ENCODE measurements around the gene SMURF1. TPM values are rescaled to one million over a fixed set of nuclear protein-coding genes. Genes with fewer than 3 reads are reported as not detected.

Gene SMURF1
- total and polyA plus RNA-seq, 2 experiments from 2014 or later = 12.4 to 21.7 TPM

DNA sequence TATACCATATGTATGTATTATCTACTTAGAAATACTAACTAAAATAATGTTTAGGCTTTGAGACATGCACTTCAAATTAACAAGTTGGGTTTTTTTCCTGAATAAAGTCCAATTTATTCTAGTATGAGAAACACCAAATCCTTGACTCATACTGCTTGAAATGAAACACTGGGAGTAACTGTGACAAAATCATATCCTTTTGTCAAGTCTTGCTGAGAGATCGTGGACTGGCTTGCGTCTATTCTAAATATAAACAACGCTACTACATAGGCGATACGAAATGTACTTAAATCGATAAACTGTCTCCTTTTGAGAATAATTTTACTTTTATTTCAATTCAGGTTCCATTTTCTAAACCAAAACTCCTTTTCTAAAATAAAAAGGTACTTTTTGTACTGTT, 16.3 kb downstream of the SMURF1 start:
- Histone ChIP-seq H3K9me2 (replicated peaks; ENCODE audit: insufficient read depth) (no peaks in the 10 kb centered on the region), H4K20me1 (ENCODE audit: insufficient read depth, poor library complexity, severe bottlenecking) (peaks cover 68% of the 10 kb centered on the region), H3K36me3 (replicated peaks; ENCODE audit: insufficient read depth, low read depth) (no peaks in the 10 kb centered on the region), H3K4me2 (no peak overlapping the region), H3K27ac (peak overlapping the region; percentile 28), H3K27me3 (no peaks in the 10 kb centered on the region), H3K4me3 (no peak overlapping the region), H3K9me3 (ENCODE audit: low read depth) (no peaks in the 10 kb centered on the region), H2AFZ (no peak overlapping the region), H3K79me2 (peaks cover 100% of the 10 kb centered on the region), H3K4me1 (ENCODE audit: insufficient read depth) (peaks cover 32% of the 10 kb centered on the region)
- TF ChIP-seq EZH2phosphoT487 (IDR thresholded peaks at IDR 0.05; ENCODE audit: low read depth, severe bottlenecking, unreplicated experiment) = no peak
- TF ChIP-seq CTCF (IDR thresholded peaks at IDR 0.05; ENCODE audit: poor library complexity) = no peak
- no peak for TF ChIP-seq EZH2 (IDR thresholded peaks at IDR 0.05; ENCODE audit: borderline replicate concordance)
- no peak for DNase-seq (ENCODE audit: low spot score)
- WGBS (ENCODE audit: low lambda C conversion rate, missing lambda C conversion rate) = 90% methylated on average over 6 of the region's 6 CpGs

DNA sequence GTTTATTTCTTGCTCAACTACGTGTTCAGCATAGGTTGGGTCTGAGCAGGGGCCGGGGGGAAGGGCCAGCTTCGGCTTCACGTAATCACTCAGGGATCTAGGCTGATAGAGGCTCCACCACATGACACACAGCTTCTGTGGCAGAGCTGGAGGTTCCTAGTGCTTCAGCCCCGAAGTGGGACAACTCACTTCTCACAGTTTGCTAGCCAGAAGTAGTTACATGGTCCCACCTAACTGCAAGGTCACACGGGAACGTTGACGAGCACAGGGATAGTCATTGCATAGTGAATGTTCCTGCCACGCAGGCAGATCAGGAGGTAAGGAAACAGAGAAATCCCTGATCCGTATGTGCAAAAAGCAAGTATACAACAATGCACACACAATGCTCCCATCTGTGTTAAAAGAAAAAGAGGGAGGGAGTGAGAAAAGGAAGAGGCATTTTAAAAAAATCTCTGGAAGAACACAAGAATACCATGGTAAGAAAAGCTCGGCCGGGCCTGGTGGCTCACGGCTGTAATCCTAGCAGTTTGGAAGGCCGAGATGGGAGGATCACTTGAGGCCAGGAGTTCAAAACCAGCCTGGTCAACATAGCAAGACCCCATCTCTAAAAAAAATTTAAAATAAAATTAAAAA, 16.9 kb downstream of the SMURF1 start:
- 68% methylated on average over 14 of the region's 14 CpGs for WGBS (ENCODE audit: low lambda C conversion rate, missing lambda C conversion rate)
- H3K27me3 ChIP-seq = no peaks in the 10 kb centered on the region
- no peaks in the 10 kb centered on the region for H3K9me3 ChIP-seq (ENCODE audit: low read depth)
- no peak overlapping the region for H2AFZ ChIP-seq
- H3K27ac ChIP-seq = peak overlapping the region; percentile 28
- no peak overlapping the region for H3K4me3 ChIP-seq
- H3K4me1 ChIP-seq (ENCODE audit: insufficient read depth) = peaks cover 32% of the 10 kb centered on the region
- peaks cover 100% of the 10 kb centered on the region for H3K79me2 ChIP-seq
- no peak overlapping the region for H3K4me2 ChIP-seq
- TF ChIP-seq EZH2phosphoT487 (IDR thresholded peaks at IDR 0.05; ENCODE audit: low read depth, severe bottlenecking, unreplicated experiment) (no peak), CTCF (IDR thresholded peaks at IDR 0.05; ENCODE audit: poor library complexity) (no peak), EZH2 (IDR thresholded peaks at IDR 0.05; ENCODE audit: borderline replicate concordance) (no peak)
- H3K9me2 ChIP-seq (replicated peaks; ENCODE audit: insufficient read depth) = no peaks in the 10 kb centered on the region
- peak; percentile 40 for DNase-seq (ENCODE audit: low spot score)
- no peaks in the 10 kb centered on the region for H3K36me3 ChIP-seq (replicated peaks; ENCODE audit: insufficient read depth, low read depth)
- H4K20me1 ChIP-seq (ENCODE audit: insufficient read depth, poor library complexity, severe bottlenecking) = peaks cover 65% of the 10 kb centered on the region

DNA sequence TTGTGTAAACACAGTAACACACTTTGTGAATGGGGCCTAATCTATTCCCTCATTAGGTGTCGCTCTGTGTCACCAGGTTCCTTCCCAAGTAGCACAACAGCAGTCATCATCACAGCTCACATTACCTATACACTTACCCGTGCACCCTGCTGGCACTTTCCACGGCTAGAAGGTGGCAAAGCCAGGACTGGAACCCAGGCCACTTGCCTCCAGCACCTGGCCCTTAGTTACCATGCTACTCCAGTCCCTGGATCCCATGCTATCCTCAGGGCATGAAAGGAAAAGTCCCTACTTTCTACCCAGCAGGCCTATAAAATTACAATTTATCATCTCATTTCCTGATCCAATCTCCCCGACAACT, 18.4 kb downstream of the SMURF1 start:
- no peaks in the 10 kb centered on the region for H3K27me3 ChIP-seq
- 69% methylated on average over 4 of the region's 4 CpGs for WGBS (ENCODE audit: low lambda C conversion rate, missing lambda C conversion rate)
- no peak overlapping the region for H3K4me3 ChIP-seq
- peaks cover 32% of the 10 kb centered on the region for H3K4me1 ChIP-seq (ENCODE audit: insufficient read depth)
- no peaks in the 10 kb centered on the region for H3K9me3 ChIP-seq (ENCODE audit: low read depth)
- no peak for TF ChIP-seq EZH2phosphoT487 (IDR thresholded peaks at IDR 0.05; ENCODE audit: low read depth, severe bottlenecking, unreplicated experiment)
- no peak for TF ChIP-seq EZH2 (IDR thresholded peaks at IDR 0.05; ENCODE audit: borderline replicate concordance)
- no peak for TF ChIP-seq CTCF (IDR thresholded peaks at IDR 0.05; ENCODE audit: poor library complexity)
- H3K79me2 ChIP-seq = peaks cover 100% of the 10 kb centered on the region
- peaks cover 52% of the 10 kb centered on the region for H4K20me1 ChIP-seq (ENCODE audit: insufficient read depth, poor library complexity, severe bottlenecking)
- H3K36me3 ChIP-seq (replicated peaks; ENCODE audit: insufficient read depth, low read depth) = no peaks in the 10 kb centered on the region
- DNase-seq (ENCODE audit: low spot score) = no peak
- no peak overlapping the region for H2AFZ ChIP-seq
- H3K4me2 ChIP-seq = no peak overlapping the region
- H3K27ac ChIP-seq = peak overlapping the region; percentile 36
- H3K9me2 ChIP-seq (replicated peaks; ENCODE audit: insufficient read depth) = no peaks in the 10 kb centered on the region

All from hepatocyte (in vitro differentiated cells).